AG04450 (cell line): ENCODE results near the gene RTF2. TPM values are rescaled to one million over a fixed set of nuclear protein-coding genes. Genes with fewer than 3 reads are reported as not detected.
A peak's percentile ranks its signal among the peaks of the same experiment; 100 is the strongest.

Source experiments
- CTCF ChIA-PET: fragments of 300-600, 350-600 bp; formaldehyde crosslinking; extraction: SDS; loops from one replicate; lab custom pipeline; 2022; ENCODE audit warnings: antibody characterized with exemption, inconsistent platforms; lab: Charles Lee
- POLR2A ChIA-PET: fragments of 350-600 bp; formaldehyde crosslinking; extraction: SDS; loops from one replicate; lab custom pipeline; 2021; ENCODE audit warnings: antibody characterized with exemption, inconsistent platforms; lab: Yijun Ruan, JAX
- DNase-seq: peaks from one replicate; pipeline ENCODE4 v3.0.0-alpha.2; 2011; ENCODE audit warnings: low read depth, low spot score
- H3K27ac ChIP-seq: one replicate; pipeline ENCODE4 v1.5.1; 2012; ENCODE audit warnings: low read depth, low read length, control low read depth
- H3K27me3 ChIP-seq: one replicate; pipeline ENCODE4 v1.6.0; 2012; ENCODE audit warnings: low read length; ENCODE audit not compliant: control insufficient read depth, insufficient read depth
- H3K4me3 ChIP-seq: 2 replicates; pipeline ENCODE4 v1.5.1; 2011; ENCODE audit warnings: mild to moderate bottlenecking, low read depth, low read length, control low read depth
- H3K9me3 ChIP-seq: 2 replicates; pipeline ENCODE4 v1.5.1; 2012; ENCODE audit warnings: low read length; ENCODE audit not compliant: control insufficient read depth, insufficient read depth
- polyA plus RNA-seq: library from polyadenylated mRNA; depleted of rRNA; stranded (reverse); fragments of >200 nt; gene quantifications from 2 replicates; pipeline ENCODE4 v1.2.3, GENCODE V29; 2011
- TF ChIP-seq, protein P1 (sequence below): IDR thresholded peaks from 2 replicates; pipeline ENCODE4 v1.5.1; 2011; ENCODE audit warnings: low read depth, low read length, control low read depth, inconsistent platforms

RTF2 gene
- polyA plus RNA-seq, 1 experiment = 147 TPM

DNA sequence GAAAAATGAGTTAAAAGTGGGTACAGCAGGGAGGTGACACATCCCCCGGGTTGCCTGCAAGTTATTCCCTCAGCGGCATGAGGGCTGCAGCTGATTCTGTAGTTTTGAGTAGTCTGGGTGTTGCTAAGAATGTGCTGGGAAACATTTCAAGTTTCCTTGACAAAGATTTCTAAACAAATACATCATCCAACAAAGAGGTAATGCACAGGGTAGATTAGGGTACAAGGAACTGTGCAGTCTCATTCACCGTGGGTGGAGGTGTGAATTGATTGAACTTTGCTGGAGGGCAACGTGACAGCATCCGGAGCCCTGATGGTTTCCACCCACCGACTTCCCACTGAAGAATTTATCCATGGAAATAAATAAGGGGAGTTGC lies 34.6 kb upstream of the RTF2 start:
- no peaks in the 10 kb centered on the region; the same call in 1 of the 2 replicates for H3K9me3 ChIP-seq
- peak; percentile 81 for DNase-seq
- CTCF ChIA-PET = no interaction called here
- H3K27me3 ChIP-seq = no peaks in the 10 kb centered on the region
- H3K4me3 ChIP-seq = no peak overlapping the region
- TF ChIP-seq, protein P1, sequence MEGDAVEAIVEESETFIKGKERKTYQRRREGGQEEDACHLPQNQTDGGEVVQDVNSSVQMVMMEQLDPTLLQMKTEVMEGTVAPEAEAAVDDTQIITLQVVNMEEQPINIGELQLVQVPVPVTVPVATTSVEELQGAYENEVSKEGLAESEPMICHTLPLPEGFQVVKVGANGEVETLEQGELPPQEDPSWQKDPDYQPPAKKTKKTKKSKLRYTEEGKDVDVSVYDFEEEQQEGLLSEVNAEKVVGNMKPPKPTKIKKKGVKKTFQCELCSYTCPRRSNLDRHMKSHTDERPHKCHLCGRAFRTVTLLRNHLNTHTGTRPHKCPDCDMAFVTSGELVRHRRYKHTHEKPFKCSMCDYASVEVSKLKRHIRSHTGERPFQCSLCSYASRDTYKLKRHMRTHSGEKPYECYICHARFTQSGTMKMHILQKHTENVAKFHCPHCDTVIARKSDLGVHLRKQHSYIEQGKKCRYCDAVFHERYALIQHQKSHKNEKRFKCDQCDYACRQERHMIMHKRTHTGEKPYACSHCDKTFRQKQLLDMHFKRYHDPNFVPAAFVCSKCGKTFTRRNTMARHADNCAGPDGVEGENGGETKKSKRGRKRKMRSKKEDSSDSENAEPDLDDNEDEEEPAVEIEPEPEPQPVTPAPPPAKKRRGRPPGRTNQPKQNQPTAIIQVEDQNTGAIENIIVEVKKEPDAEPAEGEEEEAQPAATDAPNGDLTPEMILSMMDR = no peak
- POLR2A ChIA-PET = interaction anchor here (0.7 to 2.5 kb wide), 7 partner anchors 9 to 24 kb away, joined by 3 to 19 read pairs (median 4); partner anchors contain the start of gene CASS4
- H3K27ac ChIP-seq = peak overlapping the region; percentile 95

GRCh38 chr20:56437196-56437960 lies 31.0 kb upstream of the RTF2 start:
- H3K4me3 ChIP-seq = no peak overlapping the region
- POLR2A ChIA-PET = interaction anchor here (3.1 kb wide), 1 partner anchor 8 kb away, joined by 52 read pairs; no protein-coding TSS in a partner anchor
- H3K27ac ChIP-seq = peak overlapping the region; percentile 65
- DNase-seq = no peak
- TF ChIP-seq, protein P1 = no peak
- CTCF ChIA-PET = interaction anchor here (0.9 kb wide), 1 partner anchor 15 kb away, joined by 3 read pairs; no protein-coding TSS in a partner anchor
- no peaks in the 10 kb centered on the region for H3K27me3 ChIP-seq
- no peaks in the 10 kb centered on the region; the same call in 1 of the 2 replicates for H3K9me3 ChIP-seq

- CTCF ChIA-PET = interaction anchor here (1.0 kb wide), 1 partner anchor 32 kb away, joined by 4 read pairs; no protein-coding TSS in a partner anchor
- peak; percentile 32 for DNase-seq
These were observed 30.1 kb upstream of the RTF2 start for GRCh38 chr20:56438284-56438683.

DNA sequence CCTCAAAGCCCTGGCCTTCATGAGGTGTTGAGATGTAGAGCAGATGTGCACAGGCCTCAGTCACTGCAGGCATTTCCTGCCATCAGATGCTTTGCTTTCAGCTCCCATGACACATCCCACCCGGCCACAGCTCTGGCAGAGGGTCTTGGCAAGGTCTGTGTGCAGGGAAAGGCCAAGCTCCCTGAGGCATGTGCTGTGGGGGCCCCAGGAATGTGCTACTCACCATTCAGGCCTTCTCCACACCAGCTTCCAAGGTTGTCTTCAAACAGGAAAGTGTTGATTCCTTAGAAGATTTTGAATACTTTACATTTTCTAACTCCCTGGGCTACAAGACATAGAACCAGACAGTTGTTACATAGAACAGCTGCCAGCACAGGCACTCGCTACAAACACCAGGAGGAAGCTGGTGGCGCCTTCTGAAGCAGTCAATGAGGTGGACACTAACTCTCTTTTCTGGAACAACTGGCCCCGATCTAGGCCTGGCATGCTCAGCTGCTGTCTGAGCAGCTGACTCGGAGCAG lies 28.6 kb upstream of the RTF2 start:
- peak overlapping the region; percentile 97 for H3K27ac ChIP-seq
- H3K9me3 ChIP-seq = no peaks in the 10 kb centered on the region; the same call in 1 of the 2 replicates
- ChIA-PET POLR2A (interaction anchor here (1.0 to 3.1 kb wide), 12 partner anchors 10 to 76 kb away, joined by 3 to 52 read pairs (median 8); partner anchors contain the start of genes AURKA, CASS4, CSTF1 and RTF2), CTCF (no interaction called here)
- peak; percentile 100 for DNase-seq
- H3K4me3 ChIP-seq = no peak overlapping the region
- TF ChIP-seq, protein P1 = no peak
- H3K27me3 ChIP-seq = no peaks in the 10 kb centered on the region

More at GRCh38 chr20:56438284-56438683, 30.1 kb upstream of the RTF2 start:
- TF ChIP-seq, protein P1 = no peak
- Histone ChIP-seq H3K27ac (peak overlapping the region; percentile 97), H3K4me3 (no peak overlapping the region), H3K27me3 (no peaks in the 10 kb centered on the region), H3K9me3 (no peaks in the 10 kb centered on the region; the same call in 1 of the 2 replicates)
- POLR2A ChIA-PET = interaction anchor here (0.7 to 3.1 kb wide), 3 partner anchors 9 to 46 kb away, joined by 3 to 52 read pairs (median 3); partner anchors contain the start of genes AURKA and CSTF1
